WTC11 (cell line): ENCODE data around the gene TCEANC. TPM values are rescaled to one million over a fixed set of nuclear protein-coding genes. Genes with fewer than 3 reads are reported as not detected.

ENCODE experiments used
- ATAC-seq: fragments of 200-7000 bp; cut with Tn5 transposase; 2 replicates; pipeline ENCODE4 v1.10.0; 2021; ENCODE audit warnings: mild to moderate bottlenecking, moderate library complexity
- CTCF ChIA-PET: fragments of 300-600 bp; sonication (Branson Sonifier 250); formaldehyde crosslinking; loops from one replicate; lab custom pipeline; 2021; ENCODE audit warnings: antibody characterized with exemption; lab: Charles Lee
- POLR2A ChIA-PET: fragments of 350-600 bp; sonication (Branson Sonifier 250); formaldehyde crosslinking; loops from one replicate; lab custom pipeline; 2021; ENCODE audit warnings: antibody characterized with exemption; lab: Charles Lee
- DNase-seq: peaks from one replicate; pipeline ENCODE4 v3.0.0; 2021; ENCODE audit warnings: low spot score
- H3K27ac Mint-ChIP-seq: 2 replicates; pipeline ENCODE4 v1.8.0; 2021; ENCODE audit warnings: mixed read lengths
- H3K27me3 Mint-ChIP-seq: 2 replicates; pipeline ENCODE4 v1.8.0; 2021; ENCODE audit warnings: low read depth, mild to moderate bottlenecking, moderate library complexity, mixed read lengths
- H3K36me3 Mint-ChIP-seq: 2 replicates; pipeline ENCODE4 v1.8.0; 2021; ENCODE audit warnings: mixed read lengths
- H3K4me1 Mint-ChIP-seq: 2 replicates; pipeline ENCODE4 v1.8.0; 2022; ENCODE audit warnings: mixed read lengths
- H3K4me3 Mint-ChIP-seq: 2 replicates; pipeline ENCODE4 v1.8.0; 2021; ENCODE audit warnings: mild to moderate bottlenecking, moderate library complexity, mixed read lengths
- H3K9me3 Mint-ChIP-seq: 2 replicates; pipeline ENCODE4 v1.8.0; 2021; ENCODE audit warnings: mixed read lengths
- ATF2 ChIP-seq: sonication (generic); formaldehyde crosslinking; IDR thresholded peaks from 2 replicates; pipeline ENCODE4 v1.8.1; 2022; ENCODE audit warnings: low read depth, missing genetic modification reagents, borderline replicate concordance
- CREB1 ChIP-seq: sonication (generic); formaldehyde crosslinking; IDR thresholded peaks from 2 replicates; pipeline ENCODE4 v1.8.0; 2023; ENCODE audit warnings: mild to moderate bottlenecking, missing genetic modification reagents
- FOXJ3 ChIP-seq: sonication (generic); formaldehyde crosslinking; IDR thresholded peaks from 2 replicates; pipeline ENCODE4 v1.9.0; 2021; ENCODE audit warnings: missing genetic modification reagents, mild to moderate bottlenecking, borderline replicate concordance
- FOXK1 ChIP-seq: sonication (generic); formaldehyde crosslinking; IDR thresholded peaks from 2 replicates; pipeline ENCODE4 v1.8.0; 2022; ENCODE audit warnings: mild to moderate bottlenecking, moderate library complexity, missing genetic modification reagents
- FOXP4 ChIP-seq: sonication (generic); formaldehyde crosslinking; IDR thresholded peaks from 2 replicates; pipeline ENCODE4 v1.8.0; 2022; ENCODE audit warnings: mild to moderate bottlenecking, missing genetic modification reagents
- GRHL2 ChIP-seq: fragments of 250-450 bp; sonication (Bioruptor Pico); IDR thresholded peaks from 2 replicates; pipeline ENCODE4 v1.8.0; 2022; ENCODE audit warnings: mild to moderate bottlenecking, moderate library complexity; ENCODE audit not compliant: insufficient replicate concordance, severe bottlenecking
- HMGA2 ChIP-seq: fragments of 250-450 bp; sonication (Bioruptor Pico); IDR thresholded peaks from 2 replicates; pipeline ENCODE4 v1.4.0; 2021; ENCODE audit warnings: mild to moderate bottlenecking, moderate library complexity
- KAT7 ChIP-seq: sonication (generic); formaldehyde crosslinking; IDR thresholded peaks from 2 replicates; pipeline ENCODE4 v1.8.1; 2023; ENCODE audit warnings: missing genetic modification reagents, mild to moderate bottlenecking, borderline replicate concordance
- MYBL2 ChIP-seq: sonication (generic); formaldehyde crosslinking; IDR thresholded peaks from 2 replicates; pipeline ENCODE4 v1.8.1; 2023; ENCODE audit warnings: mild to moderate bottlenecking, moderate library complexity, missing genetic modification reagents
- NR1H2 ChIP-seq: sonication (generic); formaldehyde crosslinking; IDR thresholded peaks from 2 replicates; pipeline ENCODE4 v1.9.0; 2021; ENCODE audit warnings: mild to moderate bottlenecking, moderate library complexity, missing genetic modification reagents
- NR3C1 ChIP-seq: sonication (generic); formaldehyde crosslinking; conservative IDR thresholded peaks from 2 replicates; pipeline ENCODE4 v1.8.1; 2023; ENCODE audit warnings: low read depth, mild to moderate bottlenecking, missing genetic modification reagents
- RELA ChIP-seq: sonication (generic); formaldehyde crosslinking; IDR thresholded peaks from 2 replicates; pipeline ENCODE4 v1.8.1; 2022; ENCODE audit warnings: missing genetic modification reagents, mild to moderate bottlenecking, borderline replicate concordance
- SP1 ChIP-seq: sonication (generic); formaldehyde crosslinking; conservative IDR thresholded peaks from 2 replicates; pipeline ENCODE4 v1.8.1; 2022; ENCODE audit warnings: missing genetic modification reagents
- TEAD1 ChIP-seq: sonication (generic); formaldehyde crosslinking; IDR thresholded peaks from 2 replicates; pipeline ENCODE4 v1.8.0; 2022; ENCODE audit warnings: mild to moderate bottlenecking, missing genetic modification reagents
- TP53 ChIP-seq: sonication (generic); formaldehyde crosslinking; IDR thresholded peaks from 2 replicates; pipeline ENCODE4 v1.8.1; 2023; ENCODE audit warnings: mild to moderate bottlenecking, missing genetic modification reagents
- ZMAT4 ChIP-seq: fragments of 250-450 bp; sonication (Bioruptor Pico); IDR thresholded peaks from 2 replicates; pipeline ENCODE4 v1.9.0; 2021; ENCODE audit warnings: mild to moderate bottlenecking
- ZNF263 ChIP-seq: sonication (generic); formaldehyde crosslinking; IDR thresholded peaks from 2 replicates; pipeline ENCODE4 v1.8.1; 2022; ENCODE audit warnings: low read depth, mild to moderate bottlenecking, moderate library complexity, missing genetic modification reagents
- ZNF317 ChIP-seq: sonication (generic); formaldehyde crosslinking; IDR thresholded peaks from 2 replicates; pipeline ENCODE4 v1.8.1; 2023; ENCODE audit warnings: low read depth, mild to moderate bottlenecking, moderate library complexity, missing genetic modification reagents, borderline replicate concordance
- ZNF396 ChIP-seq: fragments of 250-450 bp; sonication (Bioruptor Pico); IDR thresholded peaks from 2 replicates; pipeline ENCODE4 v1.8.0; 2021; ENCODE audit warnings: mild to moderate bottlenecking, moderate library complexity, borderline replicate concordance
- ZNF423 ChIP-seq: fragments of 250-450 bp; sonication (Bioruptor Pico); IDR thresholded peaks from 2 replicates; pipeline ENCODE4 v2.1.2; 2022; ENCODE audit warnings: mild to moderate bottlenecking, moderate library complexity
- total RNA-seq: library from RNA; stranded (reverse); gene quantifications from 3 replicates; pipeline ENCODE4 v1.2.3, GENCODE V29; 2021
- TF ChIP-seq, protein P1 (sequence below): fragments of 250-450 bp; sonication (Bioruptor Pico); IDR thresholded peaks from 2 replicates; pipeline ENCODE4 v2.1.2; 2022; ENCODE audit warnings: mild to moderate bottlenecking, moderate library complexity
- TF ChIP-seq, protein P2 (sequence below): sonication (generic); formaldehyde crosslinking; IDR thresholded peaks from 2 replicates; pipeline ENCODE4 v1.8.0; 2023; ENCODE audit warnings: missing genetic modification reagents

The TCEANC gene
- total RNA-seq, 1 experiment from 2014 or later, result 2.0 TPM

DNA sequence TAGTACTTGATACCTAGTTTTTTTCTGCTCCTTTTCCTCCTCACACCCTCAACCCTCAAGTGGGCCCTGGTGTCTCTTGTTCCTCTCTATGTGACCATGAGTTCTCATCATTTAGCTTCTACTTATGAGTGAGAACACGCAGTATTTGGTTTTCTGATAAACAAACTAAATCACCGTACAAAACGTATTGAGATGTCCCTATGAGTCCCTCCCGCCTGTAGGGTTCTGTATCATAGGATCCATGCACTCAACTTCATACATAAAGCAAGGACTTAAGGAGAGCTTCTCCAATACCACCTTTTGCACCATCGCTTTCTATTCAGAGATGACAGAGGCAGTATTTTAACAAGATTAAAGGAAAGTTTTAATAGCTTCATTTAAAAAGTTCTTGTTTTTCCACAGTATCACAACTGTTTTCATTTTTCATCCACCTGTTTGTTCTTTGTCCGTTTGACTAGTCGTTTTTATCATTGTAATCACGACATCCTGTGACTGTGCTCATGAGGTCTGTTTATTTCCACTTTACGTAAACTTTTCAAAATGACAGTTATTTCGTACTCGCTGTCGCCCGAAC lies 35.5 kb downstream of the TCEANC start:
- Mint-ChIP-seq H3K4me3 (peak overlapping the region; percentile 87), H3K4me1 (peaks cover 28% of the 10 kb centered on the region), H3K27me3 (peaks cover 19% of the 10 kb centered on the region), H3K9me3 (no peaks in the 10 kb centered on the region)
- no peak for TF ChIP-seq NR3C1 (CRISPR knock-in tag)
- TF ChIP-seq, protein P1, sequence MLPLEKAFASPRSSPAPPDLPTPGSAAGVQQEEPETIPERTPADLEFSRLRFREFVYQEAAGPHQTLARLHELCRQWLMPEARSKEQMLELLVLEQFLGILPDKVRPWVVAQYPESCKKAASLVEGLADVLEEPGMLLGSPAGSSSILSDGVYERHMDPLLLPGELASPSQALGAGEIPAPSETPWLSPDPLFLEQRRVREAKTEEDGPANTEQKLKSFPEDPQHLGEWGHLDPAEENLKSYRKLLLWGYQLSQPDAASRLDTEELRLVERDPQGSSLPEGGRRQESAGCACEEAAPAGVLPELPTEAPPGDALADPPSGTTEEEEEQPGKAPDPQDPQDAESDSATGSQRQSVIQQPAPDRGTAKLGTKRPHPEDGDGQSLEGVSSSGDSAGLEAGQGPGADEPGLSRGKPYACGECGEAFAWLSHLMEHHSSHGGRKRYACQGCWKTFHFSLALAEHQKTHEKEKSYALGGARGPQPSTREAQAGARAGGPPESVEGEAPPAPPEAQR (CRISPR knock-in tag), result no peak
- TF ChIP-seq, all 79 proteins: peak for 0
- POLR2A ChIA-PET, result interaction anchor here (0.6 kb wide), 1 partner anchor 46 kb away, joined by 5 read pairs; the partner anchor contains the start of genes OFD1 and TRAPPC2
- CTCF ChIA-PET, result no interaction called here
- Mint-ChIP-seq H3K27ac (no peak overlapping the region), H3K36me3 (no peaks in the 10 kb centered on the region)
- no peak for ATAC-seq
- DNase-seq, result no peak

DNA sequence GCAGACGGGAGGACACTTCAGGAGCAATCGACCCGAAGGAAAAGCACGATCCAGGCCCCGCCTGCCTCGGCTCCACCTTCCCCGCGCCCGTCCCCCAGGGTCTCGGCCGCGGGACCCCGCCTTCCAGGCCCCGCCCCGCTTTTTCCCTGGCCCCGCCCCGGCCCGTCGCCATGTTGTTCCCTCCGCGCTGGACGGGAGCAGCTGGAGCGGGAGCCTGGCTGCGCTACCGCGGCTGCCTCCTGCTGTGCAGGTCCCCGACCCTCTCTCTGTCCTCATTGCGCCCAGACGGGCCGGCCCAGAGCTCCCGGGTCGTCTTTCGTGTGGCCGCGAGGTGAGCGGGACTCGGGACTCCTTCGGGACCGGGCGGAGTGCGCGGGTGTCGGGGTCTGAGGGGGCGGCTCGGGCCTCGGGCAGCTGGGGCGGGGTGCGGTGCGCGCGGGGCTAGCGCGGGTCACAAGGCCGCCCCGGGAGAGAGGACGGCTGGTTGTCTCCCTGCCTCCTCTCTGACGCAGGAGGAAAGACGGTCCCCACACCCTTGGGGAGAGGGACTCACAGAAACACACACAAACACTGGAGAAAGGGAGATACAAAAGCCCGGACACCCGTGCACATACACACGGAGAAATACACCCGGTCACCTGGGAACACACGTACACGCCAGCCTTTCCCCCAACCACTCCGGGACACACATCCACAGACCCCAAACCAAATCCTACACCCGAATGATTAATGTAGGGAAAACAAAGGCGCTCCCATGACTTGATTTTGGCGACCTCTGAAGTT lies 36.2 kb downstream of the TCEANC start, which contains the start of gene RAB9A:
Gene RAB9A, plus strand, starts transcription at position 171 of the 783 bp plus-strand sequence. CDS start 19,619 bp downstream, outside the sequence.
- Mint-ChIP-seq H3K27ac (no peak within 1 kb of the TSS), H3K27me3 (peaks cover 19% of the 10 kb centered on the region), H3K9me3 (no peaks in the 10 kb centered on the region), H3K4me1 (peaks cover 32% of the 10 kb centered on the region), H3K36me3 (no peaks in the 10 kb centered on the region), H3K4me3 (peak within 1 kb of the TSS; percentile 87)
- ATAC-seq, result peak; percentile 94
- TF ChIP-seq SP1 (CRISPR knock-in tag) (peak; percentile 71), FOXK1 (peak; percentile 48; the same call in 1 of the 2 replicates), TP53 (CRISPR knock-in tag) (no peak), ZNF423 (peak; percentile 38; the same call in 1 of the 2 replicates), CREB1 (CRISPR knock-in tag) (no peak), ZNF263 (CRISPR knock-in tag) (no peak), ZNF317 (CRISPR knock-in tag) (0 out of 2 replicates have a peak, but pooled peaks have one; percentile 24), MYBL2 (CRISPR knock-in tag) (0 out of 2 replicates have a peak, but pooled peaks have one; percentile 26)
- POLR2A ChIA-PET, result interaction anchor here (0.6 to 2.6 kb wide), 2 partner anchors 45 to 46 kb away, joined by 5 to 12 read pairs; partner anchors contain the start of genes OFD1 and TRAPPC2
- CTCF ChIA-PET, result no interaction called here
- peak; percentile 84 for DNase-seq

- ChIA-PET CTCF (no interaction called here), POLR2A (interaction anchor here (2.6 kb wide), 1 partner anchor 45 kb away, joined by 12 read pairs; the partner anchor contains the start of genes OFD1 and TRAPPC2)
- DNase-seq (no peak), ATAC-seq (no peak)
- Mint-ChIP-seq H3K27me3 (peaks cover 19% of the 10 kb centered on the region), H3K36me3 (no peaks in the 10 kb centered on the region), H3K4me1 (peaks cover 32% of the 10 kb centered on the region), H3K4me3 (peak overlapping the region; percentile 87), H3K9me3 (no peaks in the 10 kb centered on the region), H3K27ac (no peak overlapping the region)
- TF ChIP-seq FOXJ3 (no peak), ZMAT4 (CRISPR knock-in tag) (no peak), RELA (CRISPR knock-in tag) (no peak), GRHL2 (CRISPR knock-in tag) (no peak), ZNF317 (CRISPR knock-in tag) (no peak), FOXK1 (no peak), NR1H2 (no peak), FOXP4 (CRISPR knock-in tag) (no peak), HMGA2 (CRISPR knock-in tag) (no peak), TEAD1 (CRISPR knock-in tag) (no peak), ZNF396 (CRISPR knock-in tag) (no peak), ATF2 (CRISPR knock-in tag) (no peak), MYBL2 (CRISPR knock-in tag) (no peak), NR3C1 (CRISPR knock-in tag) (no peak), KAT7 (CRISPR knock-in tag) (no peak)
- TF ChIP-seq, protein P2, sequence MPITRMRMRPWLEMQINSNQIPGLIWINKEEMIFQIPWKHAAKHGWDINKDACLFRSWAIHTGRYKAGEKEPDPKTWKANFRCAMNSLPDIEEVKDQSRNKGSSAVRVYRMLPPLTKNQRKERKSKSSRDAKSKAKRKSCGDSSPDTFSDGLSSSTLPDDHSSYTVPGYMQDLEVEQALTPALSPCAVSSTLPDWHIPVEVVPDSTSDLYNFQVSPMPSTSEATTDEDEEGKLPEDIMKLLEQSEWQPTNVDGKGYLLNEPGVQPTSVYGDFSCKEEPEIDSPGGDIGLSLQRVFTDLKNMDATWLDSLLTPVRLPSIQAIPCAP (CRISPR knock-in tag), result no peak
Measured at GRCh38 chrX:13689741-13690211, 36.8 kb downstream of the TCEANC start.
